ENCODE results near the gene MPP2. TPM values are rescaled to one million over a fixed set of nuclear protein-coding genes. Genes with fewer than 3 reads are reported as not detected.

MPP2 gene
- total and polyA plus RNA-seq, 9 of the 15 experiments (the other 6 are each of a cell fraction or from before 2014, with no cell fraction given), result 0.04 to 1.0 (median 0.24) TPM

DNA sequence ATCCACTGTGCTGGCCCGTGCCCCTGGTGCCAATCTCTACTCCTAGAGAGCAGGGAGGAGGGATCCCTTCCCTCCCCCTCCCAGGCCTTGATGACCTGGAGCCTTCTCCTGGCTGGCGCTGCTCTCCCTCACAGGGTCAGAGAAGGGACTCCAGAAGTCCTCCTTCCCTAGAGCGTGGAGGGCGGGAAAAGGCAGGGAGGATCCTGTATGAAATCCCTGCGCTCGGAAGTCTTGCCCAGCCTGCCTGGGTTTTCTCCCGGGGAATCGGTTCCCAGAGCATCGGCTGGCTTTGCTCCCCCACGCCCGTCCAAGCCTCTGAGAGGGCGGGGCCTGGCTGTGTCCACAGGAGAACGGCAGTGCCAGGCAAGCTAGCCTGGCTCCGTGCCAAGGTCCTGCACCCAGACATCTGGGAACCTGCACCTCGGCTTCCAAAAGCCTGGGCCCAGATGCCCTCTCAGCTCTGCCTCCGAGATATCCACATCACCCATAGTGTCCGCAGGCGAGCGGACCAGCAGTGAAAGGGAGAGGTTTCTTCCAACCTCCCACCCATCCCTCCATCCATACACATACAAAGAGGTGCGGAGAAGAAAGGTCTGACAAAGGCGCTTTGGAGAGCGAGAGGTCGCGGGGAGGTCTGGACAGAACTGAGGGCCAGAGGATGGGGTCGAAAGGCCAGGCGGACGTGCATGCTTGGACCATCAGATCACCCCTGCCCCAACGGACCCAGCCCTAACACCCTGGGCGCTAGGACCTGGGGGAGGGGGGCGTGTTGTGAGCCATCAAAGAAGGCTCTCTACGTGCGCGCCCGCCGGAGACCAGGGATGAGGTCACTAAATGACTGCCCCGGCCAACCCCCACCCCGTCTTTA, 1.1 kb downstream of the MPP2 start (continued):
- TF ChIP-seq, protein P1, sequence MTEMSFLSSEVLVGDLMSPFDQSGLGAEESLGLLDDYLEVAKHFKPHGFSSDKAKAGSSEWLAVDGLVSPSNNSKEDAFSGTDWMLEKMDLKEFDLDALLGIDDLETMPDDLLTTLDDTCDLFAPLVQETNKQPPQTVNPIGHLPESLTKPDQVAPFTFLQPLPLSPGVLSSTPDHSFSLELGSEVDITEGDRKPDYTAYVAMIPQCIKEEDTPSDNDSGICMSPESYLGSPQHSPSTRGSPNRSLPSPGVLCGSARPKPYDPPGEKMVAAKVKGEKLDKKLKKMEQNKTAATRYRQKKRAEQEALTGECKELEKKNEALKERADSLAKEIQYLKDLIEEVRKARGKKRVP (CRISPR knock-in tag; IDR thresholded peaks at IDR 0.05), result no peak
- TF ChIP-seq CREM (IDR thresholded peaks at IDR 0.05; ENCODE audit: low read depth) (0 out of 2 replicates have a peak, but pooled peaks have one; percentile 33), BACH1 (tag; IDR thresholded peaks at IDR 0.05) (no peak), PTBP1 (IDR thresholded peaks at IDR 0.05; ENCODE audit: low read depth, low read length) (no peak), PKNOX1 (IDR thresholded peaks at IDR 0.05) (no peak), TOE1 (IDR thresholded peaks at IDR 0.05; ENCODE audit: borderline replicate concordance) (0 out of 2 replicates have a peak, but pooled peaks have one; percentile 20), TOE1 (CRISPR knock-in tag; IDR thresholded peaks at IDR 0.05; ENCODE audit: borderline replicate concordance, low read depth) (no peak), HDAC2 (IDR thresholded peaks at IDR 0.05) (no peak), FOS (IDR thresholded peaks at IDR 0.05; ENCODE audit: extremely low read depth, insufficient read length) (no peak), YBX1 (IDR thresholded peaks at IDR 0.05) (no peak), ZNF561 (CRISPR knock-in tag; conservative IDR thresholded peaks at IDR 0.05) (no peak), EP400 (IDR thresholded peaks at IDR 0.05) (no peak)
- TF ChIP-seq, protein P2, sequence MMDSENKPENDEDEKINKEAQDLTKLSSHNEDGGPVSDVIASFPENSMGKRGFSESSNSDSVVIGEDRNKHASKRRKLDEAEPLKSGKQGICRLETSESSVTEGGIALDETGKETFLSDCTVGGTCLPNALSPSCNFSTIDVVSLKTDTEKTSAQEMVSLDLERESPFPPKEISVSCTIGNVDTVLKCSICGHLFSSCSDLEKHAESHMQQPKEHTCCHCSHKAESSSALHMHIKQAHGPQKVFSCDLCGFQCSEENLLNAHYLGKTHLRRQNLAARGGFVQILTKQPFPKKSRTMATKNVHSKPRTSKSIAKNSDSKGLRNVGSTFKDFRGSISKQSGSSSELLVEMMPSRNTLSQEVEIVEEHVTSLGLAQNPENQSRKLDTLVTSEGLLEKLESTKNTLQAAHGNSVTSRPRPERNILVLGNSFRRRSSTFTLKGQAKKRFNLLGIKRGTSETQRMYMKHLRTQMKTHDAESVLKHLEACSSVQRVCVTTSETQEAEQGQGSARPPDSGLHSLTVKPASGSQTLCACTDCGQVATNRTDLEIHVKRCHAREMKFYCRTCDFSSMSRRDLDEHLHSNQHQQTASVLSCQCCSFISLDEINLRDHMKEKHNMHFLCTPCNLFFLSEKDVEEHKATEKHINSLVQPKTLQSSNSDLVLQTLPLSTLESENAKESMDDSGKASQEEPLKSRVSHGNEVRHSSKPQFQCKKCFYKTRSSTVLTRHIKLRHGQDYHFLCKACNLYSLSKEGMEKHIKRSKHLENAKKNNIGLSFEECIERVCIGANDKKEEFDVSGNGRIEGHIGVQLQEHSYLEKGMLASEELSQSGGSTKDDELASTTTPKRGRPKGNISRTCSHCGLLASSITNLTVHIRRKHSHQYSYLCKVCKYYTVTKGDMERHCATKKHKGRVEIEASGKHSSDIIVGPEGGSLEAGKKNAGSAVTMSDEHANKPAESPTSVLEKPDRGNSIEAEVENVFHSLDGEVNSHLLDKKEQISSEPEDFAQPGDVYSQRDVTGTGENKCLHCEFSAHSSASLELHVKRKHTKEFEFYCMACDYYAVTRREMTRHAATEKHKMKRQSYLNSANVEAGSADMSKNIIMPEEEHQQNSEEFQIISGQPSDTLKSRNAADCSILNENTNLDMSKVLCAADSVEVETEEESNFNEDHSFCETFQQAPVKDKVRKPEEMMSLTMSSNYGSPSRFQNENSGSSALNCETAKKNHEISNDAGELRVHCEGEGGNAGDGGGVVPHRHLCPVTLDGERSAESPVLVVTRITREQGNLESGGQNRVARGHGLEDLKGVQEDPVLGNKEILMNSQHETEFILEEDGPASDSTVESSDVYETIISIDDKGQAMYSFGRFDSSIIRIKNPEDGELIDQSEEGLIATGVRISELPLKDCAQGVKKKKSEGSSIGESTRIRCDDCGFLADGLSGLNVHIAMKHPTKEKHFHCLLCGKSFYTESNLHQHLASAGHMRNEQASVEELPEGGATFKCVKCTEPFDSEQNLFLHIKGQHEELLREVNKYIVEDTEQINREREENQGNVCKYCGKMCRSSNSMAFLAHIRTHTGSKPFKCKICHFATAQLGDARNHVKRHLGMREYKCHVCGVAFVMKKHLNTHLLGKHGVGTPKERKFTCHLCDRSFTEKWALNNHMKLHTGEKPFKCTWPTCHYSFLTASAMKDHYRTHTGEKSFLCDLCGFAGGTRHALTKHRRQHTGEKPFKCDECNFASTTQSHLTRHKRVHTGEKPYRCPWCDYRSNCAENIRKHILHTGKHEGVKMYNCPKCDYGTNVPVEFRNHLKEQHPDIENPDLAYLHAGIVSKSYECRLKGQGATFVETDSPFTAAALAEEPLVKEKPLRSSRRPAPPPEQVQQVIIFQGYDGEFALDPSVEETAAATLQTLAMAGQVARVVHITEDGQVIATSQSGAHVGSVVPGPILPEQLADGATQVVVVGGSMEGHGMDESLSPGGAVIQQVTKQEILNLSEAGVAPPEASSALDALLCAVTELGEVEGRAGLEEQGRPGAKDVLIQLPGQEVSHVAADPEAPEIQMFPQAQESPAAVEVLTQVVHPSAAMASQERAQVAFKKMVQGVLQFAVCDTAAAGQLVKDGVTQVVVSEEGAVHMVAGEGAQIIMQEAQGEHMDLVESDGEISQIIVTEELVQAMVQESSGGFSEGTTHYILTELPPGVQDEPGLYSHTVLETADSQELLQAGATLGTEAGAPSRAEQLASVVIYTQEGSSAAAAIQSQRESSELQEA (IDR thresholded peaks at IDR 0.05; ENCODE audit: low read depth), result no peak
- TF ChIP-seq, protein P3, sequence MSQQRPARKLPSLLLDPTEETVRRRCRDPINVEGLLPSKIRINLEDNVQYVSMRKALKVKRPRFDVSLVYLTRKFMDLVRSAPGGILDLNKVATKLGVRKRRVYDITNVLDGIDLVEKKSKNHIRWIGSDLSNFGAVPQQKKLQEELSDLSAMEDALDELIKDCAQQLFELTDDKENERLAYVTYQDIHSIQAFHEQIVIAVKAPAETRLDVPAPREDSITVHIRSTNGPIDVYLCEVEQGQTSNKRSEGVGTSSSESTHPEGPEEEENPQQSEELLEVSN (IDR thresholded peaks at IDR 0.05; ENCODE audit: borderline replicate concordance in 1 of 2, extremely low read depth in 1 of 2, insufficient read depth in 1 of 2, insufficient read length in 1 of 2, low read depth in 1 of 2, low read length in 1 of 2, poor library complexity in 1 of 2, severe bottlenecking in 1 of 2), result no peak

All from K562 (cell line).